ENCODE measurements around the gene CHTOP.

- TF ChIP-seq EZH2 (IDR thresholded peaks at IDR 0.05; ENCODE audit: low read depth, low read length, severe bottlenecking) (no peak), SP1 (IDR thresholded peaks at IDR 0.05; ENCODE audit: low read depth, low read length) (no peak), CTCF (IDR thresholded peaks at IDR 0.05; ENCODE audit: control extremely low read depth in 1 of 3, insufficient read depth in 1 of 3, low read depth in 1 of 3, low read length in 3 of 3) (no peak), TAF1 (IDR thresholded peaks at IDR 0.05; ENCODE audit: low read depth, low read length) (no peak), KDM5A (IDR thresholded peaks at IDR 0.05; ENCODE audit: low read length) (no peak)
Measured at GRCh38 chr1:153626477-153626903, 7.4 kb upstream of the CHTOP start.
